SH-SY5Y (cell line): ENCODE results near the gene MYL3.

Experiments
- GATA2 ChIP-seq: IDR thresholded peaks from 2 replicates; pipeline ENCODE4 v1.6.1; 2011; ENCODE audit warnings: mild to moderate bottlenecking, low read depth, low read length
- GATA3 ChIP-seq: IDR thresholded peaks from 2 replicates; pipeline ENCODE4 v1.6.1; 2011; ENCODE audit warnings: low read depth, mild to moderate bottlenecking, low read length, moderate library complexity

DNA sequence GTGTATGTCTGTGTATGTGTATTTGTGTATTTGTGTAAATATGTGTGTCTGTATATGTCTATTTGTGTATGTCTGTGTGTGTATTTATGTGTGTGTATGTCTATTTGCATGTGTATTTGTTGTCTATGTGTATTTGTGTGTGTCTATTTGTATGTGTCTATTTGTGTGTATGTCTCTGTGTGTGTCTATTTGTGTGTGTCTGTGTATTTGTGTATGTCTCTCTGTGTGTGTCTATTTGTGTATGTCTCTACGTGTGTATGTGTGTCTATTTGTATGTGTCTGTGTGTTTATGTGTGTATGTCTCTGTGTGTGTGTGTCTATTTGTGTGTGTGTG is 44.7 kb upstream of the MYL3 start:
- TF ChIP-seq GATA2 (no peak), GATA3 (no peak)
